Gastroesophageal sphincter (tissue), 3 donors: Measurements from ENCODE around the gene TXNL4A.

ENCODE experiments used
- CTCF ChIP-seq, 4 experiments: fragments of 200-600 bp in 2 of 4; fragments of 450-650 bp in 2 of 4; sonication (generic) in 1 of 4; IDR thresholded peaks; one replicate each; pipeline ENCODE4 v1.5.1; 2017 to 2019; ENCODE audit warnings: antibody characterized with exemption in 4 of 4, mild to moderate bottlenecking in 2 of 4, moderate library complexity in 2 of 4
- POLR2A ChIP-seq, 2 donors: fragments of 450-650 bp; IDR thresholded peaks; one replicate each; pipeline ENCODE4 v1.6.1; 2017; ENCODE audit warnings: antibody characterized with exemption in 2 of 2, mild to moderate bottlenecking in 2 of 2, moderate library complexity in 1 of 2

GRCh38 chr18:79940126-79940813 lies 48.1 kb downstream of the TXNL4A start:
- TF ChIP-seq POLR2A (IDR thresholded peaks at IDR 0.05) = no peak
- no peak for TF ChIP-seq CTCF (IDR thresholded peaks at IDR 0.05)
